Colon (tissue), 2 donors: Measurements from ENCODE around the gene LARP4B.

Source experiments
- FAIRE-seq: peaks from 2 replicates; lab custom pipeline; 2012; peaks lifted over from hg19 to GRCh38; lab: Jason Lieb, UNC
- donor health status: control.
- donor health status: control.

Gene LARP4B

GRCh38 chr10:865924-866576 lies 65.5 kb downstream of the LARP4B start:
- no peak for FAIRE-seq

GRCh38 chr10:865257-865656 lies 66.2 kb downstream of the LARP4B start:
- no peak for FAIRE-seq

GRCh38 chr10:860519-860918 lies 71.0 kb downstream of the LARP4B start:
- no peak for FAIRE-seq

GRCh38 chr10:856416-857157 lies 74.9 kb downstream of the LARP4B start:
- no peak for FAIRE-seq

- no peak for FAIRE-seq
Observed at GRCh38 chr10:855671-856070, 75.8 kb downstream of the LARP4B start.

GRCh38 chr10:855079-855478 lies 76.4 kb downstream of the LARP4B start:
- no peak for FAIRE-seq

- no peak for FAIRE-seq
Observed at GRCh38 chr10:853017-853416, 78.5 kb downstream of the LARP4B start.

- no peak for FAIRE-seq
Observed at GRCh38 chr10:852386-852785, 79.1 kb downstream of the LARP4B start.

- FAIRE-seq = no peak
Observed at GRCh38 chr10:851901-852300, 79.6 kb downstream of the LARP4B start.

- no peak for FAIRE-seq
Observed at GRCh38 chr10:850093-850492, 81.4 kb downstream of the LARP4B start.

GRCh38 chr10:847868-848267 lies 83.6 kb downstream of the LARP4B start:
- FAIRE-seq = no peak

GRCh38 chr10:846126-846685 lies 85.3 kb downstream of the LARP4B start:
- no peak for FAIRE-seq

GRCh38 chr10:845526-845925 lies 86.0 kb downstream of the LARP4B start:
- no peak for FAIRE-seq

- FAIRE-seq = no peak
Observed at GRCh38 chr10:844552-844951, 87.0 kb downstream of the LARP4B start.

- no peak for FAIRE-seq
Observed at GRCh38 chr10:843703-844102, 87.8 kb downstream of the LARP4B start.

GRCh38 chr10:842795-843194 lies 88.7 kb downstream of the LARP4B start:
- FAIRE-seq = no peak

GRCh38 chr10:841535-841934 lies 90.0 kb downstream of the LARP4B start:
- FAIRE-seq = no peak

GRCh38 chr10:839550-840205 lies 91.8 kb downstream of the LARP4B start:
- no peak for FAIRE-seq

GRCh38 chr10:836782-837181 lies 94.7 kb downstream of the LARP4B start:
- FAIRE-seq = no peak

GRCh38 chr10:834493-834892 lies 97.0 kb downstream of the LARP4B start:
- FAIRE-seq = no peak

- FAIRE-seq = no peak
Observed at GRCh38 chr10:829241-829640, 102.3 kb downstream of the LARP4B start.

- no peak for FAIRE-seq
Observed at GRCh38 chr10:828191-828590, 103.3 kb downstream of the LARP4B start.

GRCh38 chr10:824946-825345 lies 106.6 kb downstream of the LARP4B start:
- FAIRE-seq = no peak
